AG08395 (cell line): ENCODE results near the gene DUSP9.

ENCODE experiments used
- DNase-seq: peaks from one replicate; pipeline ENCODE4 v3.0.0; 2012; ENCODE audit warnings: mixed read lengths, low spot score

Gene DUSP9

DNA sequence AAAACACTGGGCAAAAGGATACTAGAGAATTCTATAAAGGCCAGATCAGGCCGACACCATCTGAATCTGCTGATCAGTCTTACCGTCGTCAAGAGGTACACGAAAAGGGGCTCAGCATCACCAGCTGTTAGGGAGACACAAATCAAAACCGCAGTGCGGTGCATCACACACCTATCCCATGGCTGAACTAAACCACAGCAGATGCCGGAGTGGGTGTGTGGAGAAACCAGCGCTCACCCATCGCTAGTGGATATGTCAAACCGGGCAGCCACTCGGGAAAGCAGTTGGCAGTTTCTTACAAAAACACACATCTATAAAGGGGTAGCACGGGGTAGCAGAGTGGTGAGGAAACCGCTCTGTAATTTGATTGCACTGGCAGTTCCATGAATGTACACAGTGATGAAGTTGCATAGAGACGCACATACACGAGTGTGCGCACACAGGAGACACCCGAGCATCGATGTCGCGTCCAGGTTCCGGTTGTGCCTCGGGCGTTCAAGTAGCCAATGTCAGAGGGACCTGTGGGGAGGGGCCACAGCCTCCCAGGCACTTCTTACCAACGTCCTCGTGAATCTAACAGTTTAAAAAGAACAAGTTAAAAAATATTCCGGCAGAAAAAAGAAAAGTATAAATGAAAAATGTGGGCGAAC lies 24.9 kb upstream of the DUSP9 start:
- DNase-seq, result no peak

- DNase-seq, result no peak
Measured at GRCh38 chrX:153622661-153623309, 24.2 kb upstream of the DUSP9 start.

DNA sequence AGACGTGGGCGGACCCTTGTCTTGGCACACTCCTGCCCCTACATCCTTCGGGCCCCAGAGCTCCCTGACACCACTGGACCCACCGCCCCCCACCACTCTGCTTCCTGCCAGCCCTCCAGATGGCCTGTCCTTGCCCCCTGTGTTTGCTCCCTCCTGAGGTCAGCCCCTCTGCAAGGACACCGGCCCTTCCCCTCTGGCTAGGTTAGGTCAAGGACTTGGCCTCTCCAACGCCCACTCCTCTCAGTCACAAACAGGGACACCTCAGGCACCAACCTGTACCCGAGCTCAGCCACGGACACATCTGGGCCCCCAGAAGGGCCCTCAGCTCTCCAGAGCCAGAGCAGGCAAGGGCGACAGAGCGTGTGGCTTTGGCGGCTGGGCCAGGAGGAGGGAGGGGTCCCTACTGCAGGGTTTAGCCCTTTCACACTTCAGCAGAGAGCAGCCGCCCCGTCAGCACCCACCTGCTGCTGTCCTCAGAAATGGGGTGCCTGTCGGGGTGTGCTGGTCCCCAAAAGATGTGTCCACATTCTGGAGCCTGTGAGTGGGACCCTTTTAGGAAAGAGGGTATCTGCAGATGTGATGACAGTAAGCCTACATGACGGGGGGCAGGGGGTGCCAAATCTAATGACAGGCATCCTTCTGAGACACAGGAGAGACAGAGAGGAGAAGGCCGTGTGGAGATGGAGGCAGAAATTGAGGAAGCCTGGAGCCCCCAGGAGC lies 23.5 kb upstream of the DUSP9 start:
- no peak for DNase-seq

- DNase-seq, result no peak
Measured at GRCh38 chrX:153624196-153625091, 22.6 kb upstream of the DUSP9 start.

DNA sequence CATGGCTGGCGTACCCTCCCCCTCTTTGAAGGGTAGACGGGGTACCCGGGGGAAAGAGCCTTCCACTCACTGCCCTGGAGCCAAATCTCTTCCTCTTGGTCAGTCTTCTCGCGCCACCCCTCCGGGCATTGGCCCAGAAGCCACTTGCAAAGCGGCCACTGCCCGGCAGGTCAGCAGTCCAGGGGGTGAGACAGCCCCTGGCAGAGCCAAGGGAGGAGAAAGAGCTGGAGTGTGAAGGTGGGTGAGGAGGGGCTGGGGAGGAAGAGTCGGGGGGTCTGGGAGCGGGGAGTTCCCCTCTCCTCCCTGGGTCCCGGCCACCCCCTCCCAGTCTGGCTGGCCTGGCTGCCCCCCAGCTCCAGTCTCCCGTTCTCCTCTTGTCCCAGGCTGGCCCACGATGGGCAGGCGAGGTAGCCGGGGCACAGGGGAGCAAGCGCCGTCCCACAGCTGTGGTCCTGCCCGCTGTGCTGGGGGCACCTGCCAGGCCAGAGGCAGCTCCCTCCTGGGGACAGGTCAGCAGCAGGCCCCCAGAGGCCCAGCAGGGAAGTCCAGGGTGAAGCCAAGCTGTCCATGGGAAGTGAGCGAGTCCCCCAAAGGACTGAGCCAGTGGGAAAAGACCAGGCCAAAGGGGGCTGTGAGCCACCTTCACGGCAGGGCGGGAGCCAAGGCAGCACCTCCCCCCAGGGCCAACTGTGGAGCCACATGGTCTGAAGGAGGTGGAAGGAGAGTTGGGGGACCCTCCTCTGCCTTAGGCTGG lies 21.6 kb upstream of the DUSP9 start:
- no peak for DNase-seq

DNA sequence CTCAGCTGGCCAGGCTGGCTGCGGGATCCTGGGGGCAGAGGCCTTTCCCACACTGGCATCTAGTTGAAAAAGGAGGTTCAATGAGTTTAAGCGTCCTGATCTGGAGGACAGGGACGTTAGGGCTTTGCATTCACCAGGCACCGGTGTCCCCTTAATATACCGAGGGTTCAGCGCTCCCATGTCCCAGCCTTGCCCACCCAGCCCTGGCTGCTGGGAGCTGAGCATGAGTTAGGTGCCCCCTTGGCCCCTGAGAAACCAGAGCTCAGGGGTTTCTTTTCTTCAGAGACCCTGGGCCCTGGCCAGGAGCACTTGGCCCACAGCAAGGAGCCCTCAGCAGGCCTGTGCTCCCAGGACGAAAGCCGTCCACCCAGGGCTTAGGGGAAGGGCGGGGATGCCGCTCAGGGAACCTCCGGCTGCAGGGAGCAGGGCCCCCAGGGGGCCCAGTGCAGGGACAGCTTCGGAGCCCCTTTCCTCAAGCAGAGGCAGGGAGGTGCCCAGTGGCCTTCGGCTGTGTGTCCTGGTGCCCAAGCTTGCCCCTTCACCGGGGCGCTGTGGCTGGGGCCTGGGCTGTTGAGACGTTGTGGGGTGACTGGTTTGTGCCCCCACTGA lies 20.9 kb upstream of the DUSP9 start:
- no peak for DNase-seq

DNA sequence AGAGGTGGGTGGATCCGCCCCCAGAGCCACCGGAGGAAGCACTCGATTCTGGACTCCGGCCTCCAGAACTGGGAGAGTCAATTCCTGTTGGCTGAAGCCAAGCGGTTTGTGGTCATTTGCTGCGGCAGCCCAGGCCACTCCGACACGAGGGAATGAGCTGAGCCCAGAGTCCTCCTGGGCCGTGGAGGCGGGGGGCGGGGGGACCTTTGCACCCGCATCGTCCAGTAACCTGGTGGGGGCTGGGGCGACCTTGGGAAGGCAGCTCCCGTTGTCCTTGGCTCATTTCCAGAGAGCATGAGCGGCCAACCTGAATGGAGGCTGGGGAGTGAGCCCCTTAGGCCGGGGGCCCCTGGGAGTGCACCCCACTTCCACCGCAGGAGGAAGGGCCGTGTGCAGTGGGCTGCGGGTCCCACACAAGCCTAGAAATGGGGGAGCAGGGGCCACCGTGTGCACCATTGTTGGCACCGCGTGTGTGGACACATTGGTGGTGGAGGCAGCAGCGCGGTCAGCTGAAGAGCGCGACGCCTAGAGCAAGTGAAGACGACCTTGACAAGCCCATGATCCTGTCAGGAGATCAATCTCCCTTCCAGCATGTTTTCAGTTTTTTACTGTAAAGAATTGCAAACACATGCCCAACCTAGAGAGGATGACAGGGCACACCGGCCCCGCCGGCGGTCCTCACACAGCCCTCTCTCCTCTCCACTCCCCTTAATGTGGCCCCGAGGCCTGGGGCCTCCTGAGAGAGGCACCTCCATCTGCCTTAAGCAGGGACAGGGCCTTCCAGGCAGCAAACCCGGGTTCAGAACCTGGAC lies 19.9 kb upstream of the DUSP9 start:
- no peak for DNase-seq

DNA sequence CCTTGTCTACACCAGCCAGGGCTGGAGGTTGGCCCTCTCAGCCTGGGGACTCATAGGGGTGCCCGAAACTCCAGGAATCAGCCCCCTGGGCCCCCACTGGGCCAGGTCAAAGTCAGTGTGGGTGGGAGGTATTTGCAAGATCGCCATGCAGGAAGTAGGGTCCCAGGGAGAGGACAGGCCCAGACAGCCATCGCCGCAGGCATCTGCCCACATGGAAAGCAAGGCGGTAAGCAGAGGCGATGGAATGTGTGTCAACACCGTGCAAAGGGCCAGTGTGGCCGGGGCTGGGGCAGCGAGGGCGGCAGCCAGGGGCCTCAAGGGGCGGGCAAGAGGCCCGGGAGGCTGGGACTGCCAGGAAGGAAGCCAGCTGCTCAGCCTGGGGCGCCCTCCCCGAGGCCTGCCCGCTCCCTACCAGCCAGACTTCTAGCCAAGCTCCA lies 19.3 kb upstream of the DUSP9 start:
- DNase-seq, result no peak

GRCh38 chrX:153628129-153628528 lies 18.9 kb upstream of the DUSP9 start:
- no peak for DNase-seq

DNA sequence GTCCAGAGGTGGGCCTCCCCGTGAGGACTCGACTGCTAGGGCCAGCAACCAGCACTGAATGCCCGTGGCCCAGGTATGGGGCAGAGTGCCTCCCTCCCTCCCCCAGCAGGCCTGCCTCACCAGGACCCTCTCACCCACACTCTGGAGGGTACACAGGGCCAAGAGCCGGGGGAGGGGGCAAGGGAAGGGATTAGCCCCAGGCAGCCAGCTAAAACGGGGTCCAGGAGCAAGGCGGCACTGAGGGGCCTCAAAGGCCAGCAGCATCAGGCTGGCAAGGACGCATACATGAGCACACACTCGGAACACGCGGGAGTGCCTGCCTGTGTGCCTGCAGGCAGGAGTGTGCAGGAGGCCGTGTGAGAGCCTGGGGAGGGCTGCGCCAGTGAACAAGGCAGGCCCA lies 18.3 kb upstream of the DUSP9 start:
- DNase-seq, result no peak

GRCh38 chrX:153631346-153631745 lies 15.7 kb upstream of the DUSP9 start:
- DNase-seq, result no peak

DNA sequence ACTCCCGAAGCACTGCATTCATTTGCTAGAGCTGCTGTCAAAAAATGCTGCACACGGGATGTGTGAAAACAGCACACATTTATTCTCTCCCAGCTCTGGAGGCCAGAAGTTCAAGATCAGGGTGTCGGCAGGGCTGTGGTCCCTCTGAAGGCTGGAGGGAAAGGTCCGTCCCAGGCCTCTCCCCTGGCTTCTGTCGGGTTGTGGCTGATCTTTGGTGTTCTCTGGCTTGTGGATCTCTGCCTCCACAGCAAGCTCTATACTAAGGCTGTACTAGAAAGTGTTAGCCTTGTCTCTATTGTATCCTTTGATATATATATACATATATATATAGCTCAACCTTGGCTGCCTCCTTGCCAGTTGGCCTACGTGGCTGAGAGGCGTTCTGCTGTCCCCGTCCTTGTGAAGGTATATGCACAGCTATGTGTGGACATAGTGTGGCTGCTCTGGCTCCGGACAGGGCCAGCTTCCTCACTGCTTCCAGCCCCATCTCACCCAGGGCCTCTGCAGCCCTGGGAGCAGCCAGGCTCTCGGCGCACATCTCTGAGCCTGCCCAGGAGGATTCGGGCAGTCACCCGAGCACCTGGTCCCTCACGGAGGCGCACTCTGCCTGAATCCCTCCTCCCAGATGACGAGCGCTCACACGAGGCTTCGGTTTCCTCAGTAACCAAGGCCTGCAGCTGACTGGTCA lies 15.0 kb upstream of the DUSP9 start:
- no peak for DNase-seq

DNA sequence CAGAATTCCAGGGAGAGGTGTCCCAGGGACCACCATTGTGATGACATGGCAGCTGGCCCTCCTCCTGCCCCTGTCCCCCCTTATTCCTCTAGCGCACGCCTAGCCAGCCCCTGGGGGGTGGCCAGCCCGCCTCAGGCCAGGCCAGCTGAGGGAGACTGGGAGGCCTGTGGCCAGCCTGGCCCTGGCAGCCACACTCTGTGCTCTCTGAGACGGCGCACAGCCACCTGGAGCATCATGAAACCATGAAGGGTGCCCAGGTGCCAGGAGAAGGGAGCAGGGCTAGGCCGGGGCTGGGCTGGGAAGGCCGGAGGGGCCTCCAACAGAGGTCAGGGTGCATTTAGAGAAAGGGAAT lies 14.4 kb upstream of the DUSP9 start:
- no peak for DNase-seq

DNA sequence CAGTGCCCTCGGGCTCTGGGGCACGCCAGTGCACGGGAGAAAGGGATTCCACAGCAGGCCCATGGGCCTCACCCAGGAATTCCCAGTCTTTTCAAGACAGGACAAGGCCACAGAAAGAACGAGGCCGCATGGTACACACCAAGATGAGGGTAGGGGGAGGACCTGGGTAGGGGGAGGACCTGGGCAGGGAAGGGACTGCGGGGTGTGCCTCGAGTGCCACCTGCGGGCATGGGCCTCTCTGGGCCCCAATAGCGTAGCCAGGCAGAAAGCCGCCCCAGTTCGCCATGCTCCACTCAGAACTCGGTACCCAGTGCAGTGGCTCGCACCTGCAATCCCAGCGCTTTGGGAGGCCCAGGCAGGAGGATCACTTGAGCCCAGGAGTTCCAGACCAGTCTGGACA lies 14.0 kb upstream of the DUSP9 start:
- no peak for DNase-seq

GRCh38 chrX:153633607-153634180 lies 13.3 kb upstream of the DUSP9 start:
- no peak for DNase-seq

GRCh38 chrX:153634236-153634635 lies 12.8 kb upstream of the DUSP9 start:
- DNase-seq, result no peak

DNA sequence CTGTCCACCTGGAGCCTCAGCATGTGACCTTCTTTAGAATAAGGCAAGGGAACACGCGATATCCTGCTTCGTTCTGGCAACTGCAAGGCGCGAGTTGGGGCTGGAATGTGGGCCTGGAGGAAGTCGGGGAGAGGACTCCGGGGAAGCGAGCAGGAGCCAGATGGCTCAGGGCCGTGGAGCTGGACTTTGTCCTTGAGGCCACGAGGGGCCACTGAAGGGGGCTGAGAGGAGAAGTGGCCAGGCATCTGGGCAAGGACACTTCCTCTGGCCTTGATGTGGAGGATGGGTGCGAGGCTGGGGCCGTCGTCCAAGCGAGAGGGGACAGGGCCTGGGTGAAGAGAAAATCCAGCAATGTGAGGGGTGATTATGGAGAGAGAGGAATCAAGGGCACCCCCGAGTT lies 12.2 kb upstream of the DUSP9 start:
- no peak for DNase-seq

DNA sequence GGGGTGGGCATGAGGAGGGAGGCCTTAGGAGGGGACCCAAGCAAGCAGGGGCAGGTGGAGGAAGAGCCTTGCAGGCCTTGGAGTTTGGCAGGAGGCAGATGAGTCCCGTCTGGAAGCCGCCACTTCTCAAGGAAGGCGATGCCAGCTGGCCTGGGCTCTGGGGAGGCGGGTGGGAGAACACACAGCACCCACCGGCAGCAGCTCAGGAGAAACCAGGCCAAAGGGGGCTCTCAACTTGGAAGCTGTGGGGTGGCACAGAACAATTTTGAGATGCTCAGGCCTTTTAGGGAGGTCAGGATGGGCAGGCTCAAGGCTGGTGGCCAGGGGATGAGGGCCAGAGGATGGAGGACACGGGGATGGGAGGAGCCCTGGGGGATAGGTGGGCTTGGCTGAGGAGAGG lies 11.6 kb upstream of the DUSP9 start:
- DNase-seq, result no peak
